Melanocyte of skin (primary cell): Measurements from ENCODE around the gene FOXI1. TPM values are rescaled to one million over a fixed set of nuclear protein-coding genes. Genes with fewer than 3 reads are reported as not detected.

Source experiments
- total RNA-seq, 2 donors: library from RNA; depleted of rRNA; stranded (reverse); fragments of >200 nt; gene quantifications; 2 replicates each; pipeline ENCODE4 v1.2.3, GENCODE V29; 2012

The FOXI1 gene
- total RNA-seq: not detected

GRCh38 chr5:170105642-170106611 is at the start of gene FOXI1:
FOXI1 (plus strand) TSS chr5:170105897; CDS start chr5:170105958, 61 bp downstream.

Other genes with a start within 250 kb of the FOXI1 start
- gene INSYN2B, start 125.4 kb upstream of the FOXI1 start, total RNA-seq: under 1 TPM; under 0.01 to 0.34 TPM
- gene C5orf58, start 127.1 kb downstream of the FOXI1 start, total RNA-seq: not detected
- gene LCP2, start 191.9 kb downstream of the FOXI1 start, total RNA-seq: 1 to 10 TPM in 1 of 2 donors, under 1 TPM in 1; 0.67 to 1.0 TPM